SK-N-SH treated with all-trans-retinoic acid at 6 μM for 48 hours (cell line): ENCODE results near the gene EMX2.

Source experiments
- ATAC-seq: fragments of 200-7000 bp; cut with Tn5 transposase; 3 replicates; pipeline ENCODE4 v1.9.1; 2020; ENCODE audit warnings: mild to moderate bottlenecking, moderate library complexity
- ARNTL ChIP-seq: fragments of 450-650 bp; formaldehyde crosslinking; IDR thresholded peaks from 2 replicates; pipeline ENCODE4 v1.5.0; 2020; ENCODE audit warnings: low read depth, mild to moderate bottlenecking, moderate library complexity, borderline replicate concordance
- BACH2 ChIP-seq: fragments of 250-450 bp; sonication (Bioruptor Pico); IDR thresholded peaks from 2 replicates; pipeline ENCODE4 v1.9.0; 2021; ENCODE audit warnings: mild to moderate bottlenecking, borderline replicate concordance
- CREB5 ChIP-seq: fragments of 250-450 bp; sonication (Bioruptor Pico); IDR thresholded peaks from 2 replicates; pipeline ENCODE4 v1.5.1; 2020; ENCODE audit warnings: low read depth, mild to moderate bottlenecking, moderate library complexity
- CSDC2 ChIP-seq: fragments of 250-450 bp; sonication (Bioruptor Pico); IDR thresholded peaks from 2 replicates; pipeline ENCODE4 v1.5.0; 2020; ENCODE audit warnings: mild to moderate bottlenecking, moderate library complexity
- CSRNP3 ChIP-seq: fragments of 250-450 bp; sonication (Bioruptor Pico); IDR thresholded peaks from 2 replicates; pipeline ENCODE4 v1.5.1; 2021; ENCODE audit warnings: mild to moderate bottlenecking, moderate library complexity
- ESRRG ChIP-seq: fragments of 250-450 bp; sonication (Bioruptor Pico); IDR thresholded peaks from 2 replicates; pipeline ENCODE4 v1.6.1; 2021; ENCODE audit warnings: mild to moderate bottlenecking
- GLIS3 ChIP-seq: fragments of 250-450 bp; sonication (Bioruptor Pico); IDR thresholded peaks from 2 replicates; pipeline ENCODE4 v1.5.0; 2020; ENCODE audit warnings: mild to moderate bottlenecking, moderate library complexity
- ISL1 ChIP-seq: fragments of 250-450 bp; sonication (Bioruptor Pico); IDR thresholded peaks from 2 replicates; pipeline ENCODE4 v2.1.2; 2022; ENCODE audit warnings: mild to moderate bottlenecking, moderate library complexity
- OSR1 ChIP-seq: fragments of 250-450 bp; sonication (Bioruptor Pico); IDR thresholded peaks from 2 replicates; pipeline ENCODE4 v1.8.0; 2022; ENCODE audit warnings: moderate library complexity, mild to moderate bottlenecking, inconsistent platforms
- PATZ1 ChIP-seq: fragments of 250-450 bp; sonication (Bioruptor Pico); IDR thresholded peaks from 2 replicates; pipeline ENCODE4 v1.8.0; 2020; ENCODE audit warnings: mild to moderate bottlenecking, moderate library complexity, borderline replicate concordance
- POU6F1 ChIP-seq: fragments of 250-450 bp; sonication (Bioruptor Pico); IDR thresholded peaks from 2 replicates; pipeline ENCODE4 v1.8.0; 2021; ENCODE audit warnings: low read depth, mild to moderate bottlenecking, moderate library complexity, borderline replicate concordance
- RARB ChIP-seq: fragments of 250-450 bp; sonication (Bioruptor Pico); IDR thresholded peaks from 2 replicates; pipeline ENCODE4 v1.8.0; 2021; ENCODE audit warnings: mild to moderate bottlenecking, moderate library complexity
- SNAI2 ChIP-seq: fragments of 250-450 bp; sonication (Bioruptor Pico); IDR thresholded peaks from 2 replicates; pipeline ENCODE4 v1.5.0; 2020; ENCODE audit warnings: mild to moderate bottlenecking, moderate library complexity
- TCF4 ChIP-seq: fragments of 250-450 bp; sonication (Bioruptor Pico); IDR thresholded peaks from 2 replicates; pipeline ENCODE4 v1.8.0; 2021; ENCODE audit warnings: mild to moderate bottlenecking, moderate library complexity, borderline replicate concordance
- TOX ChIP-seq: fragments of 250-450 bp; sonication (Bioruptor Pico); IDR thresholded peaks from 2 replicates; pipeline ENCODE4 v1.8.0; 2021; ENCODE audit warnings: mild to moderate bottlenecking, moderate library complexity, borderline replicate concordance
- TSHZ2 ChIP-seq: fragments of 250-450 bp; sonication (Bioruptor Pico); IDR thresholded peaks from 2 replicates; pipeline ENCODE4 v1.5.0; 2020; ENCODE audit warnings: mild to moderate bottlenecking, moderate library complexity
- ZC3H10 ChIP-seq: fragments of 250-450 bp; sonication (Bioruptor Pico); IDR thresholded peaks from 2 replicates; pipeline ENCODE4 v1.5.1; 2021; ENCODE audit warnings: mild to moderate bottlenecking, moderate library complexity
- ZFP3 ChIP-seq: fragments of 250-450 bp; sonication (Bioruptor Pico); IDR thresholded peaks from 2 replicates; pipeline ENCODE4 v1.5.0; 2020; ENCODE audit warnings: mild to moderate bottlenecking, moderate library complexity
- ZNF70 ChIP-seq: fragments of 450-650 bp; formaldehyde crosslinking; IDR thresholded peaks from 2 replicates; pipeline ENCODE4 v1.5.0; 2020; ENCODE audit warnings: mild to moderate bottlenecking, moderate library complexity
- ZNF8 ChIP-seq: fragments of 450-650 bp; formaldehyde crosslinking; IDR thresholded peaks from 2 replicates; pipeline ENCODE4 v1.5.0; 2020; ENCODE audit warnings: mild to moderate bottlenecking, moderate library complexity

EMX2 gene

GRCh38 chr10:117542706-117543224 is at the start of gene EMX2:
EMX2 (plus strand) TSS chr10:117542746; CDS start chr10:117543268, 522 bp downstream.
- no peak for TF ChIP-seq OSR1 (CRISPR knock-in tag)
- TF ChIP-seq SNAI2: no peak
- no peak for TF ChIP-seq CSRNP3 (CRISPR knock-in tag)
- no peak for TF ChIP-seq CREB5
- no peak for TF ChIP-seq GLIS3 (CRISPR knock-in tag)
- TF ChIP-seq ZNF8: no peak
- TF ChIP-seq BACH2 (CRISPR knock-in tag): no peak
- no peak for TF ChIP-seq ZFP3 (CRISPR knock-in tag)
- no peak for TF ChIP-seq TOX (CRISPR knock-in tag)
- no peak for TF ChIP-seq POU6F1 (CRISPR knock-in tag)
- TF ChIP-seq TCF4 (CRISPR knock-in tag): no peak
- no peak for TF ChIP-seq RARB (CRISPR knock-in tag)
- TF ChIP-seq PATZ1: no peak
- no peak for ATAC-seq

GRCh38 chr10:117496031-117496430 is 46.5 kb upstream of the EMX2 start:
- no peak for TF ChIP-seq RARB (CRISPR knock-in tag)
- no peak for TF ChIP-seq ISL1 (CRISPR knock-in tag)
- no peak for TF ChIP-seq GLIS3 (CRISPR knock-in tag)
- no peak for TF ChIP-seq POU6F1 (CRISPR knock-in tag)
- no peak for TF ChIP-seq CREB5
- no peak for TF ChIP-seq ESRRG
- TF ChIP-seq CSDC2 (CRISPR knock-in tag): no peak
- TF ChIP-seq TOX (CRISPR knock-in tag): no peak
- no peak for TF ChIP-seq SNAI2
- no peak for TF ChIP-seq TCF4 (CRISPR knock-in tag)
- no peak for TF ChIP-seq PATZ1
- no peak for TF ChIP-seq OSR1 (CRISPR knock-in tag)
- no peak for TF ChIP-seq ZNF70
- no peak for TF ChIP-seq ARNTL
- TF ChIP-seq ZC3H10 (CRISPR knock-in tag): no peak
- TF ChIP-seq TSHZ2 (CRISPR knock-in tag): no peak
- TF ChIP-seq, all 23 proteins: peak for 0
- ATAC-seq: no peak
